HS-5 (cell line): ENCODE data around the gene NLGN4X.

Experiments used
- DNase-seq: peaks from one replicate; pipeline ENCODE4 v3.0.0-alpha.2; 2012; ENCODE audit warnings: low read depth

Gene NLGN4X

GRCh38 chrX:6151971-6152370, 76.7 kb downstream of the NLGN4X start:
- no peak for DNase-seq

GRCh38 chrX:6149060-6149872, 79.4 kb downstream of the NLGN4X start:
- DNase-seq, result no peak

- no peak for DNase-seq
These were observed 94.4 kb downstream of the NLGN4X start for GRCh38 chrX:6134255-6134654.

- DNase-seq, result no peak
These were observed 95.7 kb downstream of the NLGN4X start for GRCh38 chrX:6132970-6133369.

- DNase-seq, result no peak
These were observed 97.4 kb downstream of the NLGN4X start for GRCh38 chrX:6131287-6131686.

- DNase-seq, result no peak
These were observed 99.5 kb downstream of the NLGN4X start for GRCh38 chrX:6129195-6129594.

GRCh38 chrX:6120329-6120728, 108.3 kb downstream of the NLGN4X start:
- no peak for DNase-seq

- no peak for DNase-seq
These were observed 133.2 kb downstream of the NLGN4X start for GRCh38 chrX:6095469-6095868.

GRCh38 chrX:6074532-6074931, 154.1 kb downstream of the NLGN4X start:
- DNase-seq, result no peak

GRCh38 chrX:6071731-6072130, 156.9 kb downstream of the NLGN4X start:
- no peak for DNase-seq

- no peak for DNase-seq
These were observed 161.1 kb downstream of the NLGN4X start for GRCh38 chrX:6067600-6067999.

- no peak for DNase-seq
These were observed 175.5 kb downstream of the NLGN4X start for GRCh38 chrX:6053141-6053540.

- no peak for DNase-seq
These were observed 176.4 kb downstream of the NLGN4X start for GRCh38 chrX:6052111-6052745.

GRCh38 chrX:6049132-6049531, 179.5 kb downstream of the NLGN4X start:
- DNase-seq, result no peak

- no peak for DNase-seq
These were observed 187.0 kb downstream of the NLGN4X start for GRCh38 chrX:6041630-6042029.

GRCh38 chrX:6029014-6029413, 199.7 kb downstream of the NLGN4X start:
- no peak for DNase-seq

GRCh38 chrX:6026980-6027379, 201.7 kb downstream of the NLGN4X start:
- no peak for DNase-seq

- no peak for DNase-seq
These were observed 202.2 kb downstream of the NLGN4X start for GRCh38 chrX:6026429-6026828.

GRCh38 chrX:6024204-6024603, 204.5 kb downstream of the NLGN4X start:
- DNase-seq, result no peak

- no peak for DNase-seq
These were observed 207.2 kb downstream of the NLGN4X start for GRCh38 chrX:6021316-6022091.

GRCh38 chrX:6019076-6019475, 209.6 kb downstream of the NLGN4X start:
- DNase-seq, result no peak

- no peak for DNase-seq
These were observed 213.2 kb downstream of the NLGN4X start for GRCh38 chrX:6015423-6015822.

- DNase-seq, result no peak
These were observed 216.3 kb downstream of the NLGN4X start for GRCh38 chrX:6012357-6012756.
